NCI-H2081 (cell line): Measurements from ENCODE around the gene STXBP4.

ENCODE experiments used
- DNase-seq, 2 experiments: peaks; one replicate each; lab custom pipeline; 2025; lab: John Stamatoyannopoulos, UW

The STXBP4 gene

DNA sequence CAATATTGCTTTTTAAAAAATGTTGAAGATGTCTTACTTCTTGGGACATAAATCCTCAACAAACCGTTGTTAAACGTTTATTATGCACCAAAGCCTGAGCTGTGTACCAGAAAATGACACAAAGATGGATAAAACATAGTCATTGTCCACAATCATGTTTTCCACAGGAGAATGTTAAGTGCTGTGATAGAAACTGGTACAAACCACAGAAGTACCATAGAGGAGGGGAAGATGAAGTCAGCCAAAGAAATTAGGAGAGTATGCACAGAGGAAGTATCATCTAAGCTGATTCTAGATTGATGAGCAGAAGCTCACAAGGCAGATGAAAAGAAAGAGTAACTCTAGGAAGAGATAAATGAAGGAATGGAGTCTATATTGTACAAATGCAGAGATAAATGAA lies 153.5 kb downstream of the STXBP4 start:
- DNase-seq = no peak

DNA sequence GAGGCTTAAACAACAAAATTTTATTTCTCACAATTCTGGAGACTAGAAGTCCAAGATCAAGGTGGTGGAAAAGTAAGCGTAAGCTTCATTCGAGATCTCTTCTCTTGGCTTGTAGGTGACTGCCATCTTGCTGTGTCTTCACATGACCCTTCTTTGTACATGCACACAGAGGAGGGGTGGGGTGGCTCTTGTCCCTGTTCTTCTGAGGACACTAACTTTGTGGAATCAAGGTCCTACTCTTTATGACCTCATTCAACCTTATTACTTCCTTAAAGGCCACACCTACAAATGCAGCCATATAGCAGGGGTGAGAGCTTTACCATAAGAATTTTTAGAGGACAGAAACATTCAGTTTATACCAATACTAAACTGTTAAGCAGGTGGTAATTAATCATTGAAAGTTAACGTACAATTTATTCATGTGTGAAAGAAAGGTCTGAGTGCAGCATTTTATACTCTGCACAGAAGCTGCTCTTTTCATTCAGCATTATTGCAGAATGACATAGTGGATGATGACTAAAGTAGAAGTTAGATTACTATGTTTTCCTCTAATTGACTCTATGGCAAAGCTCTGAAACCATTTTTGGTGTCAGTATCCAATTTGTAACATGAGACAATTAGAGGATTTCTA lies 156.3 kb downstream of the STXBP4 start:
- no peak for DNase-seq

DNA sequence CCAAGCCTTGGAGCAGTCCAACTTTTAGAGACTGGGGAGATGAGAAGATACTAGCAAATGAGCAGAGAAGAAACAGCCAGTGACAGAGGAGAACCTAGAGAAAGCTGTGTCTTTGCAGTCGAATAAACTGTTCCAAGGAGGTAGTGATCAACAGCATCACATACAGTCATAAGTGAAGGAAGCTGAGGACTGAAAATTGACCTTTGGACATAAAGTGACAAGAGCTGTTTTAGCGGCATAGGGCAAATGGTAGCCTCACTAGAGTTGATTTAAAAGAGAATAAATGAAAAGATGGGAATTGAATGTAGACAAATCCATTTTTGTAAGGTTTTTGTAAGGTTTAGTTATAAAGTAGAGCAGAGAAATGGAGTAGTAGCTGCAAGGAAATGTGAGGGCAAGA lies 165.0 kb downstream of the STXBP4 start:
- DNase-seq = no peak

DNA sequence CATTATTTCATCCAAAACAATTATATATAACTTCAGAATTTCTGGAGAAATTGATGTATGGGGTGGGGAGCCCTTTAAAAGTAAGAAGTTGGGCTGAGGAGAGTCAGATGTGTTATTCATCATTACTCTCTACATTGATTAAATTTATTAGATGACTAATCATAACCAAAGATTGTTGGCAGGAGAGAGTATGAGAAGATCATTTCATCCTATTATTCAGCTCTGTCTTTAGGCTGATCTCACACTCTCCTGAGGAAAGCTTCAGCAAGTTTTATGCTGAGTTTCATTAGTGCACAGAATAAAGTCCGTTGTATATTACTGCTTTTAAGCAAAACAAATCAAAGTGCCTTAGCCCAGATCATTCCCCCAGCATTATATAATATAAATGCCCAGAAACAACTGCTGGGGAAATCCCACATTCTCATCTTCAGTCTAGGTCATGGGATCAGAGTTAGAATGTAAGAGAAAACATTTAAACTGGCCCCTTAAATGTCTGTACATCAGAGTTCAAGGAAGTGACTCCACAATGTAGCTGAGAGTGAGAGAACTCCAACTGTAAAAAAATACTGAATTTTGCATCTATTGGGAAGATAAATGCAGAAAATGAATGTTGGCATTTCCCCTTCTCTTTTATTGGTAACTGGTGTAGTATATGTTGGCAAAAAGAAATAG lies 166.1 kb downstream of the STXBP4 start:
- no peak for DNase-seq

DNA sequence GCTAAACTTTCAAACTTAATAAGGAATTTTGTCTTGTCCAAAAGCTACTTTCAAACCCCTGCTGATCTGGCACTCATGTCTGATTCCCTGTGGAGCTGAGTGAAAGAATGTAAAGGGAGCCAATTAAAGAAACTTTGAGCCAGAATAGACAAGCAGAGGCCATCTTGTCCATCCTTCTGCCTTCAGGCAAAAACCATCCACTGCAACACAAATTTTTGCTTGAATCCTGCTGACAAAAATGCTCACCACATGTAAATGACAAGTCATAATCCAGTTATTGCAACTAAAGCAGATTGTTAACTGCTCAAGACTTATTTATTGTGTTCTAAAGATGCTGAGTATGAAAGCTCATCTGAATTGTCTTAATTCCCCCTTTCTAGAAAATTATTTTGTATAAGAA lies 172.2 kb downstream of the STXBP4 start:
- DNase-seq = no peak

DNA sequence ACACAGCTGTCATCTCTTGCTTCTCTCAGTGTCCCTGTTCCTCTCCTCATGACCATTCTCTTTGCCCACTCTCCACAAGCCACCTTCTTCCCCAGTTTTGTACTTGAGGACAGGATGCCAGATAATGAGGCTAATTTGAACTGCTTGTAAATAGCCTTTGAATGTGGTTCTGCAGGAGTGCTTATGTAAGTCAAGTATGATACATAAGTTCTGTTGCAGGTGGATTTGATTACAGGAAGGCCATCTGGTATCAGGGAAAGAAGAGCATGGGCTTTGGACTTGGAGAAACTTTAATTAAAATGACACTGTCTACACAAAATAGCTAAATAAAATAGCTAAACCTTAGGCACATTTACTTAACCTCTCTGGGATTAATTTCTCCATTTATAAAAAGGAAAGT lies 176.0 kb downstream of the STXBP4 start:
- peak in 1 of 2 experiments; percentile 25 for DNase-seq

DNA sequence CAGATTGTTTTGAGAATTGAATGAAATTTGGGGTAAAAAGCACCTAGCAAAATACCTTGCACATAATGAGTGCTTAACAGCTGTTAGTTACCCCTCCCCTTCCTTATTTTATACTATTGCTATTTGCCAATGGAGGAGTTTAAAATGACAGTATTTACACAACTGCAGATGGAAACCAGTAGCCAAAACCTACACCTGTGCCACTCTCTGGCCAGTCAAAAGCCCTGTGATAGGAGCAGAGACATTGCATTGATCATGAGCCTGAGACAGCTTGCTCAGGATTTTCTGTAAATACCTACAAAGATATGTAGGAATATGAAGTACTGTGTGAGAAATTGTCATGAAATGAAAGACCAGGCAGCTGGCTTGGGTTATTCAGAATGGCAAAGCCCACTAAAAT lies 180.9 kb downstream of the STXBP4 start:
- peak in 1 of 2 experiments; percentile 62 for DNase-seq

DNA sequence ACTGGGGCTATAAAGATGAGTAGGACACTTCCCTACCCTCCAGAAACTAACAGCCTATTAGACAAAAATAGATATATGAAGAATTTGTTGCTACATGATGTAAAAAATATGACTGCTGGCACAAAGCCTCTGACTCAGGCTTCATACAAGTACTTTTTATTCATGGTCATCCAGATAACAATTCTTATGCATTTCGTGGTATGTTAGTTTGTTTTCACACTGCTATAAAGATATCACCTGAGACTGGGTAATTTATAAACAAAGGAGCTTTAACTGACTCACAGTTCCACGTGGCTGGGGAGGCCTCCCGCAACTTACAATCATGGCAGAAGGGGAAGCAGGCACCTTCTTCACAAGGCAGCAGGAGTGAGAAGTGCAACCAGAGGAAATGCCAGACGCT lies 183.7 kb downstream of the STXBP4 start:
- no peak for DNase-seq

DNA sequence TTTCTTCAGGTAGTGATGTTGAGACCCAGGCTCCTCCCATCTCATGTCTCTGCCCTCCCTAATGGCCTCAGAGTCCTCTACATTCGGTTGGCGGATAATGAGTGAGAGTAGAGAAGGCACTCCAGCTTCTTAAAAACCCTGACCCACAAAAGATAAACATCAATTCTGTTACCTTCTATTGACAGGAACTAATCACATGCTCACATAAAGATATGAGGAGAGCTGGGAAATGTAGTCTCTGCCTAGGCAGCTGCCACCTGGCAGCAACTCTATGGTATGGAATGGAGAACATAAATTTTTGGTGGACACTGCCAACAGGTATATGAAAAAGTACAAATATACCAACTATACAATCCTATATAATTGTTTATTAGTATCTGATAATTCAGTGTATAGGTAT lies 185.5 kb downstream of the STXBP4 start:
- no peak for DNase-seq

DNA sequence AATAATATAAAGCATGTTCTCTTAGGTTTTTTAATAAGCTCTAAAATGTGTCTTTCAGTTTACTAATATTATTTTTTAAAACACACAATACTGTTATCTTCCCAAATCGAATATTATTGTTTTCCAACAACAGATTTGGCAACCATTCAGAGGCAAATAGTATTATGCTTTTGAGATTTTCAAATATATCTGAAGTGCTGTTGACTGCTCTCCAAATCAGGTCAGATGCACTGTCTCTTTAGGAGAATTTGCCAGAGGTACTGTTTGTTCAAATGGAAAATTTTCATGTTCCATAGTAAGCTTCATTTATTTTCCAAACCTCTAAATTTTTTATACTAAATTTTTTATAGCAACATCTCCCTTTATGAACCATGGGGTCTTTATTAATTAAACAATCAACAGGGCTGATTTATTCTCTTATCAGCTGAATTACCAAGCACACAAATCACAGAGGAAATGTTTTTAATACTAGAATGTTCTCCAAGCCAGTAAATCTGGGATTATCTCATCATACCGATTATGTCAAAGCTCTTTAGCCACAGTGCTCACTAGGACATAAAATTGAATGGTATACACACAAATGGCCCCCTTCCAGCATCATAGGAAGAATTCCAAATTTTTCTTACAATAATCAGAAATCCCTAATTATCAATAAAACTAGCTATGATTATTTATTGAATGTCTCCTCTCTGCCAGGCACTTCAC lies 187.4 kb downstream of the STXBP4 start:
- no peak for DNase-seq

DNA sequence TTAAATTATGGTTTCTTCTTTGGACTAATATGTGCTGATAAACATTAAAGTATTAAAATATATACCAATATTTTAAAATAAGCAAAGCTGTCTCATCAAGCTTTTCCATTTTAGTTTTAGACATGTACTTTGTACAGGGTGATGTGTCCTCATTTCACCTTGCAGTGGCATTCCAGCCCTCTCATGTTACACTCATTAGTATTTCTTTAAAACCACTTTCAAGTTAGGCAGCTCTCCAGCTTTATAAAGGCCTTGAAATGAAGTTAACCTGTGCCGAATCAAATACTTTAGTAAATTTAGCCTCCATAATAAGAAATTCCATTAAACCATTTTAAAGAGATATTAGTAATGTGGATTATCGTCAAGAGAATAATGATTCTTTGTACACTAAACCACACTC lies 188.6 kb downstream of the STXBP4 start:
- DNase-seq = no peak

DNA sequence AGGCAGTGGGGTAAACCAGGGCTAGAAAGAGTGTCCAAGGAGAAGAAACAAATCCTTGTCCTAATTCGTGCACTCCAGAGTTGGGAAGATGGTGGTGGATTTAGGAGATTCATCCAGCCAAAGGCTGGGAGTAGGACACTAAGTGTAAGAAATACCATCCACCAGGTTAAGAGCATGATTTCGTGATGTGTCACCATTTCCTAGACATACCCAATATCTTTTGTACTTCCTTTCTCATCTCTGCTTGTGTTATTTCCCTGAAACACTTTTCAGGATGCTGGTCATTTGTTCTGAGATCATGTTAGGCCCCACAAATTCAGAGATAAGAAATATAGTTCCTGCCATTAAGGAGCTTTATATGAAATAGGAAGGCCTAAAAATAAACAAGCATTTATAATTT lies 189.9 kb downstream of the STXBP4 start:
- no peak for DNase-seq

DNA sequence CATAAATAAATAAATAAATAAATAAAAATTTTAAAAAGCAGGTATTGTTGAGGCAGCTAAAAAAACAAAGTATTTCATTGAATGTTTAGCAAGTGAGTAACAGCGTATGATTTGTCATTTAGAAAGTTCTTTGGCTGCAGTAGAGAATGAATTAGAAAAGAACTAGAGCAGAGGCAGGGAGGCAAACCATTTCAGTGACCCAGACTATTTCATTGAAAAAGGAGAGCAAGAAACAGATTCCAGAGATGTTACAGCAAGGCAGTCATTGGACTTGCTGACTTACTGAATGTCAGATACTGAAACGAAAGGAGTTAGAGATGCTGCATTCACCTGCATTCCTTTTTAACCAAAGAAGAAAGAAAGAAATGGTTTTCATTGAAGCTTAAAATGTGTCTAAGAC lies 190.7 kb downstream of the STXBP4 start:
- DNase-seq = no peak

DNA sequence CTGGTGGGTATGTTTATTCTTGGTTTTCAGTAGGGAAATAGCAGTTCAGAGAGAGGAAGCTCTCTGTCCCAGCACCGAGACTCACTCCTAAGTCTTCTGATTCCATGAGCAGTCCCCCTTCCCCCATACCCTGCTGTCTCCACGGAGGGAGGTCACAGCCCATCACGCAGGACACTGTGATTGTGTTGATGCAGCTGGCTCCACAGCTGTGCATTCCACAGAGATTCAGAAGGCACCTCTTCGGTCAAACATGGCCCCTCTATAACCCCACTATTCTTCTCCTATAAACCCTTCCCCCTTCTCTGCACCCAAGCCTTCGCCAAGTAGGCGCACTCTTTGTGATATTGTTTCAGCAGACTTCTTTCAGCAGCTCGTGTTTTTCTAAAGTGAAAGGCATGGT lies 191.9 kb downstream of the STXBP4 start:
- DNase-seq = no peak

DNA sequence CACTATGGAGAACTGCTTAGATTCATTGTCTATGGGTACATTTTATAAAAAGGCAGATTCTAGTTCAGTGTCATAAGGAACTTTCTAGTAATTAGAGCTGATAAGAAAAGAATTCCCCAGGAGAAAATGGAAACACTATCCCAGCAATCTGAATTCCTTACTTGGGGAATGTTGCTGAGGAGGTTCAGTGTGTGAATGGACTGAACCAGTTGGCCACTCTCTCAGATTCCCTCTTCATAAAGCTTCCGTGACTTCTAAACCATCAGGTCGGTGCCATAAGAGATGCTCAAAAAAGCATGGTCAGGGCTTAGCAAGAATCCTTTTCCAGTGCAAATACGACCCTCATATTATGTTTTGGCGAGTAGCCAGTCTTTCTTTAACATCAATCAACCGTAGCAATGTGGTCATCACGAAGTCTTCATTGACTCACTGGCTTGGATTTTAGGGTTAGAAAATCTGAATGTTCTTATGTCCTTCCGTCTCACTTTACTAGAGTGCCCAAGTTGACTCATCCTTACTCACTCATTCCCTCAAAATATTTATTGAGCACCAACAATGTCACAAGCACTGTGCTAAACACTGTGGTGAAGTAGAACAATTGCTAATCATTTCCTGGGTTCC lies 193.5 kb downstream of the STXBP4 start:
- DNase-seq = peak in 1 of 2 experiments; percentile 8

DNA sequence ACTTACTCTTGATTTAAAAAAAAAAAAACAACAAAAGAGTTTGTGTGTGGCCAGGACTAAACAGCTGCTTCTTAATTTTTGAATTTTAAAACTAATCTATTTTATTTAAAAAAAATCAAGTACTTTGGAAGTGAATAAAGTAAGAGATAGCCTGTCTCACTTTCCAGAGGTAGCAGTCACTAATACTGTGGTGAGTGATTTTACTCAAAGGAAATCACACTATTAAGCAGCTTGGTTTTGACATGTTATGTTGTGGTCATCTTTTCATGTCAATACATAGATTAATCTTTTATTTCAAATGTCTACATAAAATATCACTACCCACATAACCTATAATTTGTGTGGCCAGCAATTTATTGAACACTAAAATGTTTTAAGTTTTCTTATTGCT lies 194.0 kb downstream of the STXBP4 start:
- DNase-seq = no peak

DNA sequence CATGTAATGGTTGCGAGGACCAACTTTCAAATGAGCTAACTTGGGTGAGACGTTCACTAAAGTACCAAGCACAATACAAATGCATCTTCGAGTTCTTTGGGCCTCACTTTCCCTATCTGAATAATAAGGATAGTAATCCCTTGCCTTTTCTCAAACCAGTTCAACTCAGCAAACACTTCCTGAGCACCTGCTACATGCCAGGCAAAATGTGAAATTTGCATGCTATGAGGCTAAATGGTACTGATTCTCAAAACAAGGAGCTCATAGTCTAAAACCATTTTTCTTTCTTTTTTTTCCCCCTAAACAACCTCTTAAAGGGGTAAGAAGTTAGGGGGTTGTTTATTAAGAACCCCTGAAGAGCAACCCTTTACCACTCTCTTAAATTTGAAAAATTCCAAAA lies 194.8 kb downstream of the STXBP4 start:
- DNase-seq = no peak

DNA sequence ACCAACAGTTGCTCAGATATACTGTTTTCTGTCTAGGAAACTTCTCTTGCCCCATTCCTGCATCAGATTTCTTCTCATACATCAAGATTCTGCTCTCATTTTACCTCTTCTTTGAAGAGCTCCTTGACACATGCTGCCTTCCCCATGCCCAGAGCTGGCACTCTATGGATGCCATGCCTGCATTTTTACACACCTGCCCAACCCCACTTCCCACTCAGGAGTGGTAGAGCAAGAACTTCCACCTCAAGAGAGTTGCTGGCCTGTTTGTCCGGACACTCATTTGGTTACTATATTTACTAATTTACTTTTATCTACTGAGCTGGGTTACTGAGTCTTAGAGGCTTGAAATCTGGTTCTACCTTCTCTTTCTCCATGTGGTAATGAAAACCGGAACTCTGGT lies 197.9 kb downstream of the STXBP4 start:
- no peak for DNase-seq

DNA sequence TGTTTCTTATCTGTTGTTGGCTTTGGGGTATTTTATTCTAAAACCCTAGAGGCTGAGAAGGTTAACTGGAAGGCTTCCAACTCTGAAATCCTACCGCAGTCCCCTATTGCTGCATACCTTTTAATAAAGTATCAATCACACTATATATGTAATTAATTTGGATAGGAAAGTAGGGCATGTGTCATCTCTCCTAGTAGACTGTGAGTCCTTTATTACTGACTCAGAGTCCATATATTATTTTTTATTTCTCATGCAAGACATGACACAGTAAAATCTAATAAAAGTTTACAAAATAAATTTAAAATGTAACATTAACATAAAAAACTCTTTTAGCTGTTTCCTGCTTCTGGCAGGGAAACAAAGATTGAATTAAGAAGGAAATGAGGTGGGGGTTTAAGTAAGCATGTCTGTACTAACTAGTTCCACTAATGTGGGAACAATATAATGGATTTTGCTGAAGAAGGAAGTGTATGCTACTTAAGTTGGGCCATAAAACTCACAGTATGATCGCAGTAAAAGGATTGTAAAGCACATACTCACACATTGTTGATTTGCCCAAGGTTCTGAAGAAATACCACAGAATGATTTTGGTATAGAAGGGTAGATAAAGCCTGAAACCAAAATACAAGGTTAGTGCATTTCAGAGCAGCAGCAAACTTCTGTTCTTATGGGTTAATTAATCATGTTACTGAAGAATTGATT lies 198.6 kb downstream of the STXBP4 start:
- no peak for DNase-seq

DNA sequence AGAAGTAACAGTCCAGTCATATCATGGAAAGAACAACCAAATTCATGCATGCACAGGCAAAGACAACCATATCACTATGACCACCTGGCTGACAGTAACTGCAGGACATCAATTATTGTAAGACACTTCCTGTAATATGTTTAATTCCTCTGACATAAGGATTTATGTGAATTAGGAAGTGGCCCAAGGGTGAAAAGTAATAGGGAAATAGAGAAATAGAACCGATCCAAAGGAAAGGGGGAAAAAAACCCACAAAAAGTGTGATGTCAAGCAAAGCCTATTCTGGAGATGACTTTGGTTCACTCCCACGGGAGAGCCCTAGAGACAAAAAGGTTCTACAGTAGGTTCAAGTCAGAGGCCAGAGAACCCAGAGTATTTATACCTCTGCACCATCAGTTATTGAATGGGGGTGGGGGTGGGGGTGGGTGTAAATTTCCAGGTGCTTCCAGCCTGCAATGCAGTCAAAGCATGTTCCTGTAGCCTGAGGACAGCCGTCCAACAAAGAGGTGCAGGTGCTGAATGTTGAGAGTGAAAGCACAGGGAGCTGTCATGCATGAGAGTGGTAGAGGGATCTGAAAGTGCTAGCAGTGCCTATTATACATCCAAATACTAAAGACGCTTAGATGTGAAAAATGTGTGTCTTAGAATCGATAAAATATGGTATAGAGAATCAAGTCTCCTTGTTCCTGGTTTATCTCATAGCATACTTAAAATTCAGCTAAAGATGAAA lies 200.6 kb downstream of the STXBP4 start:
- DNase-seq = no peak

DNA sequence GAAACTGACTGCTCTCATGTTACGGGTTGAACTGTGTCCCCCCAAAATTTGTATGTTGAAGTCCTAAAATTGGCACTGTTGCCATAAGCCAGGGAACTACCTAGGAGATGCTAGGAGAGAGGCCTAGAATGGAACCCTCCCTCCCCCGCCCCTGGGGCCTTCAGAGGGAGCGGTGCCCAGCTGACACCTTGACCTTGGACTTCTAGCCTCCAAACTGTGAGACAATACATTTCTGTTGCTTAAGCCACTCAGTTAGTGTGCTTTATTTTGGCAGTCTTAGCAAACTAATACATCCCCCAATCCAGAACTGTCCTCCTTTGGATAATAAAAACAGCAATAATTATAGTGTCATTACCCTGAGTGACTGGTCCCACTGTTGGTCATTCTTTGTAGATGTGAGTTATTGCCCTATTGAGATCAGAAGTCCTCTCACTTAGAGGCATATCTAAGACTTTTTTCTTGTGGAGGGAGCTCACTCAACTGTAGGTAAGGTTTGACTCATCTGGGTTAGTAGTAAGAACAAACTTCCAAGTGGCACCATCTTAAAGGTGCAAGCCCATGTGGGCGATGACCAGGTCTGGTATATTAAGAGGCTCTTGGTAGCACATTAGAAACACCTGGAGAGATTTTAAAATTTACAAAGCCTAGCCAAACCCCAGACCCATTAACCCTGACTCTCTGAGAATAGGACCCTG lies 203.2 kb downstream of the STXBP4 start:
- DNase-seq = no peak
